Kidney glomerular epithelial cell (primary cell): ENCODE data around the gene MPC1.

Source experiments
- DNase-seq: peaks from one replicate; lab custom pipeline; 2025; lab: John Stamatoyannopoulos, UW

MPC1 gene

DNA sequence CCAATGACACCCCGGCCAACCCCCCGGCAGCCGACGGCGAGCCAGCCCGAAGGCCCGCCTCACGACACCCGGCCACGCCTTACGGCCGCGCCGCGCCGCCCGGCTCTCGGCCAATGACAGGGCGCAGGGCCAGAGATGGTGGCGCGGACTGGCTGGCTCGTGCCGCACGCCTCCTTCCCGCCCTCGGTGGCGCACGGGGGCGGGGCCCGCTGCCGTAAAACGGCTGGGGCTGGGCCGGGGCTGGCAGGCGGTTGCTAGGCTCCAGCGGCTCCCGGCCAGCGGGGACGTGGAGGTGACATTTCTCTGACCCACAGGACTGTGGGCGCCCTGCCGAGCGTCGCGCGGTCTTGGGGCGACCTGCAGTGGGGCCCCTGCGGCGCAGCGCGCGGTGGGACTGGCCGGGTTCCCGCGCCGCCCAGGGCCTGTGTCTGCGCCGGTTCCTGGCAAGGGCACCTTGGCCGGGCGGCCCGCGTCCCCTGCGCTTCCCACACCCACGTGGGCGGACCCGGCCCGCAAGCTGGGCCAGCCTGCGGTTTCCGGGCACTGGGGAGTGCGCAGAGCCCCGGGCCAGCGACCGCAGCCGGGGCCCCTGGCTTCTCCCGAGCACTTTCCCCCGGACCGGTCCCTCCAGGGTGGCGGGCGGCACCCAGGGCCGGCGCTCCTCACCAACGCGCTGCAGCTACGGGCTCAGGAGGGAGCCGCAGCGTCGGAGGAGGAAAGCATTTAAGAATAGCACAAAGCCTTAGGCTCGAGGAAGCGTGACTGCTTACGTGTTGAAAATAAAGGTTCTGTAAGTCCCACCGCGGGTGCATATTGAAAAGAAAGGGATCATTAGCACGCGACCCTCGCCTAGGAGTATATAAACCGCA lies at the start of gene MPC1:
Gene MPC1, minus strand, starts transcription at position 8 of the 869 bp plus-strand sequence. CDS start 64 bp downstream, outside the sequence.
- peak; percentile 88 for DNase-seq

DNA sequence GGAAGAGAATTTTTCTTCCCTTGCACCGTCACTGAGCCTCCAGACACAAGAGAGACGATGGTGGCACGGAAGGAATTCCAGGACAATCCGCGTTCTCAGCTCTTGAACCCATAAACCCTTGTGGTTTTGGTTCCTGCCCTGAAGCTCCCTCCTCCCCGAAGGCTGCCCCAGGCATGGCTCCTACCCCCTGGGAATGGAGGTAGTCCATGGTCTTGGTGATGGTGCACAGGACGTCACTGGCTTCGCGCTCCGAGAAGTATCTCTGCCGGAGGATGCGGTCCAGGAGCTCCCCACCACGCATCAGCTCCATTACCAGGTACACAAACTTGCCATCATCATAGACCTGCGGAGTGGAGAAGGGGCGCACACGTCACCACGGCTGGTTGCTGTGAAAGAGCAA lies 47.5 kb upstream of the MPC1 start:
- no peak for DNase-seq

DNA sequence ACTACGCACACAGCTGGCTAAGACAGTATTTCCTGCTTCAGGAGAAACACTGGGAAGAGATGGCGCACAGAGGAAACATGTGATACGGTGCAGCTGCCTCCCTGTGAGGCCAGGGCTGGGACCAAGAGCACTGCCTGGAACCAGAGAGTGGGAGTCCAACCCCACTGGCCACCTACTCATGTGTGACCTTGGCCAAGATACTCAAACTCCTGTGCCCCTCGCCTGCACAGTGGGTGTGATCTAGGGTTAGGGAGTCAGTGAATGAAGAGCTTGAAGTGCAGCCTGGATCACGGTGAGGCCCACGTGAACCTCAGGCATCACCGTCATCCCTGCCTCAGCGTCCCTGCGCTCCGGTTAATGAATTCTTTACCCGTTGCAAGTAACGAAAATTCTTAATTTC lies 41.7 kb upstream of the MPC1 start:
- no peak for DNase-seq

DNA sequence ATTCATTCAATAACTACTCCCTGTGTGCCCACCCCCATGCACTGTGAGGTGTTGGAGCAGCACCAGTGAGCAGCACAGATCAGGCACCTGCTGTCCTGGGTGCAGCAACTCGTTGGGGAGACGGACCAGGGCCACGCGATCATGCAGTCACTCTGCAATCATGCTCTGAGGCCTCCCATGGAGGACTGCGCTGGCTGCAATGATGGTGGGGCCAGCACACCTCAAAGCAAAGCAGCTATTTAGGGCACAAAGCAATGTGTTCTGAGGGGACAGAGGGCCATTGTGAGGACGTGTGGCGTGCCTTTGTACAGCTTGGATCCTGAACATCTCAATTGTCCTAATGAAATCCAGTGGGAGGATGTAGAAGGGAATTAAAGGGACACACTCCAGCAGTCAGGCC lies 41.0 kb upstream of the MPC1 start:
- no peak for DNase-seq

DNA sequence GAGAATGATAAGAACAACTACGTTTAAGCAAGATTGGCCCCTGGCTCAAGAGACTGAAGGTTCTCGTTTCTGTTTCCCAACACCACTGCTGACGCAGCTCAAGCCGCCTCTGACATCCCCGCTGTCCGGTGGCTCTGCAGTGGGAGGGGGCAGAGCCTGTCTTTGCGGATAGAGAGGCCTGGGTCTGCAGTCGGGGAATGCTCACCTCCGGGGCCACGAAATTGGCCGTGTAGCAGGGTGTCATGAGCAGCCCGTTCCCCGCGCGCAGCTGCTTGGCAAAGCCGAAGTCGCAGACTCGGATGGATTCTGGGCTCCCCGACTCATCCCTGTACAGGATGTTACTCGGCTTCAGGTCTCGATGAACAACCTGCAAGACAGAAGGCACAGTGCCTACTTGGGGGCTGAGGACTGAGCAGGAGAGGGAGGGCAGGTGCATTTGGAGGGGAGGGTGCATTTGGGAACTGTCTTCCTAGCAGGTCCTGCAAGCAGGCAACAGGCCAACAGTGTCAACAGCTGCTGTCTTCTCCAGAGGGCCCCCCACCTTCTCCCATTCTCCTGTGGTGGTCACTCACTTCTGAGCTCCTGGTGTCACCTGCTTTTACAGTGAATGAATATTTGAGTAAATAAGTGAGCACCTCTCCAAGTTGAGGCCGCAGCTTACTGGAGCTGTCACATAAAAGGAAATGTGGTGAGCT lies 40.5 kb upstream of the MPC1 start:
- DNase-seq: no peak

DNA sequence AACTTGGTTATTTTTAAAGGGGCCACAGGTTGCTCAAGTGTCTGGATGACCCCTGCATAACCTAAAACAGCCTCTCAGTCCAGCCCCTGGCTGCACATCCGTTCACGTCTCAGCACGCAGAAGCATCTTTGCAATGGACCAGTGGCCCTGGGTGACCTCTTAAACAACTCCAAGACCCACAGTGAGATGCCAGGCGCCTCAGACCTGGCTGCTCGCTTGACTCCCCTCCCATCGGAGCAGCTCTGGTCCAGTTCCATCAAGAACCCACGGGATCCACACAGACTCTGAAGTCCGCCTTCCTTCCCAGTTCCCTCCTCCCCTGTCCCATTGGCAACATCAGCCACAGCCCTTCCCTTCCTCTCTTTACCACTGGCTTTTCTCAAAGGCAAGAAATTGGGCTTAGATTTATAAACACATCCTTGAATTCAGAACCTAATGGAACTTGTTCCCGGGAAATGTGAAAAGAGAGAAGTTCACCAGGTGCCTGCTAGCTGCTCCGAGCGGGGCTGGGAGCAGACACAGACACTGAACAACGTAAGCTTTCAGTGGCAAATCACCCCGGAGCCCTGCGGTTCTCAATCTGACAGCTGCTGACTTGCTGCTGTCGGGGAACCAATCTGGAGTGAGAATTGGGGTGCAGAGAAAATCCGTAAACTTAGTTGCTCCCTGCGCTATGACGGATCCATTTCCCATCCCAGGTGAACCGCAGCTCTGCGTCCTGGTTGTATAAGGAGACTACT lies 39.6 kb upstream of the MPC1 start:
- no peak for DNase-seq

DNA sequence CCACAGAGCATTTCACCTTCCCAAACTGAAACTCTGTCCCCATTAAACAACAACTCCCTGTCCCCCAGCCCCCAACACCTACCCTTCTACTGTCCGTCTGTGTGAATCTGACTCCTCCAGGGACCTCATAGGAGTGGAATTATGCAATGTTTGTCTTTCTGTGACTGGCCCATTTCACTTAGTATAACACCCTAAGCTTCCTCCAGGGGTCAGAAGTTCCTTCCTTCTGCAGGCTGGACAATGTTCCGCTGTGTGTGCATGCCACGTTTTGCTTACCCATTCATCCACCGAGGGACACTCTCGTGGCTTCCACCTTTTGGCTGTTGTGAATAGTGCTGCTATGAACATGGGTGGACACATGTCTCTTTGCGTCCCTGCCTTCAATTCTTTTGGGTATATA lies 37.6 kb upstream of the MPC1 start:
- no peak for DNase-seq

DNA sequence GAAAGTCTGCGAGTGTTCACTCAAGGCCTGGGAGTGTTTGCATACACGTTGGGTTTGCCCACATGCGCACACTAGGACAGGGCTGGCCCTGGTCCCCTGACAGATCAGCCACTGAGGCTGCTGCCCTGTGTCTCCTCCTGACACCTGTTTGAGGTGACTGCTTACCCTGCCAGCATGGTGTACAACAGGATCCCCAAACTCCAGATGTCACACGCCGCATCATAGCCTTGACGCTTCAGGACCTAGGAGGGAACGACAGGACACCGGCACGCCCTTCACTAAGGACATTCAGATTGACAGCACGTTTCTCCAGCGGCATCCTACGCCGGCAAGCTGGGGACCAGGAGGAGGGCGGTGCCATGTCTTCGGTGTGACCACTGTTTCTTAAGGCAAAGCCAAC lies 37.0 kb upstream of the MPC1 start:
- DNase-seq: no peak

DNA sequence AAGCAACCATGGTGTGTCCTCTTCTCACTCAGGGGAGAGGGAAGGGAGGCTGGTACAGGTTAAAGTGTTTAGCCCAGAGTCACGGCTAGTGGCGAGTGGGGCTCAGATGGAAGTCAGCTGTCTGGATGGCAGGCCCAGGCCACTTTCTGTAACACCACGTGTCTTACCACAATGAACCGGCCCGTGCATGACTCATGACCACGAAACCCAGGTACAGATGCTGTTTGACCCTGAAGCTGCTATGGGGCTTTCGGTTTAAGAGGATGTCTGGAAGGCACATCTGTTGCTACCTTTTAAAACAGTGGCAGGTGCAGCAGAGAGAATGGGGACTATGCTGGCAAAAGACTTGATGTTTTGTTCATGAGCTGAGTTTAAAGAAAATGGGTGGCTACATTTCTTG lies 36.5 kb upstream of the MPC1 start:
- no peak for DNase-seq

DNA sequence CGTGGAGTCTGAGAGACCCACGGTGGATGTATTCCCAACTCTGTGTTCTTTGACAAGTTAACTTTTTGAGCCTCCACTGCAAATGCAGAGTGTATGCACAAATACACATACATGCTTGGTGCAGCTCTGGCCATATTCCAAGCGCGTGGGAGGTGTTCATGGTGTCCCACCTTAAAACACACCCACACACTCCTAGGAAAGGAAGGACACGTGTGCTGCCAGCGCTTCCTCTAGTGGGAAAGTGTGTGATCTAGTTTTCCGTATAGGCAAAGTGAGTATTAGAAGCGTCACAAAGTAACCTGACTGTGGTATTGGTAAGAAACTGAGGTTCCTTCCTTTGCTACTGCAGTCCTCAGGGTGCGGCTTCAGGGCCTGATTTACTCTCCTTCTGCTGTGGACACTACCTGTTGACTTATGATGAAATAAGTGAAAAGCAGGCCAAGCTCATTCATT lies 36.0 kb upstream of the MPC1 start:
- no peak for DNase-seq

DNA sequence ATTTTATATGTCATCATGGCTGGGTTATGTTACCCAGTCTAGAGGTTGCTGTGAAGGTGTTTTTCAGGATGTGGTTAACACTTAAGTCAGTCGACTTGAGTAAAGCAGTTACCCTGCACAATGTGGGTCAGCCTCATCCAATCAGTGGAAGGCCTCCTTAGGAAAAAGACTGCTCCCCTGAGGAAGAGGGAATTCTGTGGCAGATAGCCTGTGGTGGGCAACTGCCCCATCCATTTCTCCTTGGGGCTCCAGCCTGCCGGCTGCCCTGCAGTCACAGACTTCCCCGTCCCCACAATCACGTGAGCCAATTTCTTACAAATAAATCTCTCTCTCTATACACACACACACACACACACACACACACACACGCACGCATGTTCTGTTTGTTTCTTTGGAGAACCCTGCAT lies 34.5 kb upstream of the MPC1 start:
- no peak for DNase-seq

DNA sequence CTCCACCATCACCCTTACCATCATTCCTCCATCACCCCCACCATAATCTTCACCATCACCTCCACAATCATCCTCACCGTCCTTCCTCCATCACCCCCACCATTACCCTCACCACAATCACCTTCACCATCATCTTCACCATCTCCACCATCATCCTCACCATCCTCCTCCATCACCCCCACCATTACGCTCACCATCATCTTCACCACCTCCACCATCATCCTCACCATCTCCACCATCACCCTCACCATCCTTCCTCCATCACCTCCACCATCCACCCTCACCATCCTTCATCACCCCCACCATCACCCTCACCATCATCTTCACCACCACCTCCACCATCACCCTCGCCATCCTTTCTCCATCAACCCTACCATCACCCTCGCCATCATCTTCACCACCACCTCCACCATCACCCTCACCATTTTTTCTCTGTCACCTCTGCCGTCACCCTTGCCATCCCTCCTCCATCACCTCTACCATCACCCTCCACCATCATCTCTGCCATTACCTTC lies 33.1 kb upstream of the MPC1 start:
- DNase-seq: no peak

DNA sequence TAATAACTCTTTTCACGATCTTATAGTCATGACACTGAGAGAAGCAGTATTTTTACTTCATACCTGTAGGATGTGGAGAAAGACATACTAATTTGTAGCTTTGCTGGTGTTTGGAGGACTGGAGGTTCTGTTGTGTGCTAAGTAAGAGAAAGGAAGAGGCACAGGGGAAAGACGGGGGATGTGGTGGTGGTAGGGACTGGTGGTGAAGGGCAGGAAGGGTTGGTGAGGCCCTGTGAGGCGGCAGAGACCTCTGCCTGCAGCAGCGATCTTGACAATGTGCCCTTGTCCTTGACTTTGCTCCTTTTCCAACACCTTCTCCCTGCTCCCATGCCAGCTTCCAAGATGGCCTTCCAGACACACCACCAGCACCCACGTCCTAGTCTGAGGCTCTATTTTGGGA lies 32.6 kb upstream of the MPC1 start:
- DNase-seq: no peak

DNA sequence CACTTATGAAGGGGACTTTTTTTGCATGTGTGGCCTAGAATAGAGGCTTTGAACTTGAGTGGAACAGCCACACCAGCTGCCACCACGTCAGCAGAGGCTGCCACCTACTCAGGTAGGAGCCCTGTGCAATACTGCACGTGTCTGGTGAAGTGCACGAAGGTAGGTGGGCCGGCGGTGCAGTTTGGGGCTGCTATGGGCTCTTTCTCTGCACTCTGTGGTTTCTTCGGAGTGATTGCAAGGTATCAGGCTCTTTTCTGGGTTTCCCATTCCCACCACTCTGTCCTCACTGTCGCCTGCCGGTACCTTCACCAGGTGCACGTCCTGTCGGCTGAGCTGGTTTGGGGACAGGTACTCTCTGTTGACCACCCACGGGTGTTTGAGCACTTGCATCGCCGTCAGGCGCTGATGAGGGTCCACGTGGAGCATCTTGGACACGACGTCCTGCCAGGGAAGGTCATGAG lies 30.8 kb upstream of the MPC1 start:
- DNase-seq: no peak

DNA sequence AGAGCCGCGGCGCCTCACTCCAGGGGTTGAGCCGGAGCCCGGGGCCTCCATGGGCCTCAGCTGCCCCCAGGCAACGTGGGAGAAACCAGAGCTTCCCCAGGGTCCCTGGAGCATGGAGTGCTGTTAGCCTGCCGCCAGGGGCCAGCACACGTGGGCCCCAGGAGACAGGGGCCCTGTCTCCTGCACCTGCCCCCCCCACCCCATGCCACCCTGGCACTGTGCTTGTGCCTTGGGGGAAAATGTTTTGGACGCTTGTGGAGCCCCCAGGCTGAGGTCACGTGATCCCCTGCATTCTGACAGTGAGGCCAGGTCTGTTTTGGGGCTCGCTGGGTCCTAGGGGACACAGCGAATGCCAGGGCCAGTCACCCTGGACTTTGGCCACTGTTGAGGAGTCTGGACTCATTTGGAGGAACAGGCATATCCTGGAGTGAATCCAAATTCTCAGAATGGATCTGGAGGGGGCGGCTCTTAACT lies 30.2 kb upstream of the MPC1 start:
- DNase-seq: no peak

DNA sequence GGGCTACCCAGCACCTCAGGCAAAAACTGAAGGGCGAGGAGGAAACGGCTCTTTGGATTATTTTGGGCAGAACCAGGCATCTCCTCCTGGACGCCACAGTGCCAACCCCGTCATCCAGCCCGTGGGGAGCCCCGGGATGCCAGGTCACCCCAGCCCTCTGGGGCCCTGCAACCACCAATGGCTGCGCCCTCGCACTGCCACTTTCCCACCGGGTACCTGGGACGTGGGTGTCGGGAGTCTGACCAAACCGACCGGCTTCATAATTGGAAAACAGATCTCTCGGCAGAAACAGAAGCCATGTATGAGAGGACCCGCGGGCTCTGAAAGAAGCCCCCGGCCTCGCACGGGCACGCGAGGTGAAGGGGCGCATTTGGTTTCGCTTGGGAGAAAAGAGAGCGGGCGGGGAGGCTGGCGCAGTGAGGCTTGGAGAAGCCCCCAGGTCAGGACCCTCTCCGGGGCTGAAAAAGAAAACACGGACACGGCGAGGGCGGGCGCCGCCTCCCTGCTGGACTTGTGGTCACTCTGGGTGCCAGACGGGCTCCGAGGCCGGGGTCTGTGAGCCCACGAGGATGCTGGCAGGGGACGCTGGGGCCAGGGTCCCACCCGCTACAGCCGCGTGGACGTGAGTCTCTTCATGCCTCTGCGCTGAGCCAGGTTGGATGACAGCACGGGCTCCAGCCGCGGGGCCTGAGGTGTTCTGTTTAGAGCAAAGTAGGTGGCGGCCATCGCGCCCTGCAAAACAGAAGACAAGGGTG lies 29.6 kb upstream of the MPC1 start:
- no peak for DNase-seq

DNA sequence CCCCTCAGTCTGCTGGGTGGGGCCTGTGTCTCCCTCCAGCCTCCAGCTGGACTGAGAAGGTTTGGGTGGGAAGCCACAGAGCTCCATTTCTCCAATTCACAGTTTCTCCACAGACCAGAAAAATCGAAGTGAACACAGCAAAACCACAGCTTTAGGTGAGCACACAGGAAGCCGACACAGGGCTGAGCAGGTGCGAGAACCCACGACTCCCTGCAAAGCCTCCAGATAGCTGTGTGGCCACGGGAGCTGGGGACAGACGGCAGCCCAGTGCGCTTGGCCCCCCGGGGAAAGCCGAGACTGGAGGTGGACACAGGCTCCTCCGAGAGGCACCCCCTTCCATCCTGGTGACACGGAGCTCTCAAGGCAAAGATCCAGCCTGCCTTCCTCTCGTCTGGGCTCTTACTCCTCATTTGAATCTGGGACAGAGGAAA lies 29.0 kb upstream of the MPC1 start:
- no peak for DNase-seq

DNA sequence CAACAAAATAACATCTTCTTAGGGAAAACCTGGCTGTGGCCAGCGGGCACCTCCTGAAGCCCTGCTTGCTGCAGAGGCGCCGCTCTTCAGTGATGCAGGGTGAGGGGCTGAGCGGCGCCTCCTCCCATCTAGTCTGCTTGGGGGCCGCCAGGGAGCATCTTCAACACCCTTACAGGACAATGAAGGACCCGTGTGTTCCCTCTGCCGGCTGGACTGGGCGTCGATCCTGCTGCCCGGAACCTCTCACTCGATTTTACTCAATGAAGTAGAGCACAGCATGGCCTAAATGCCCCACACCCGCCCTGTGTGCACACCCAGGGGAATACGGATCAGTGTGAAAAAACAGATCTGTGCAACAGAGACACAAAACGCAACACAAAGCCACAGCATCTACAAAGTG lies 28.5 kb upstream of the MPC1 start:
- DNase-seq: no peak

DNA sequence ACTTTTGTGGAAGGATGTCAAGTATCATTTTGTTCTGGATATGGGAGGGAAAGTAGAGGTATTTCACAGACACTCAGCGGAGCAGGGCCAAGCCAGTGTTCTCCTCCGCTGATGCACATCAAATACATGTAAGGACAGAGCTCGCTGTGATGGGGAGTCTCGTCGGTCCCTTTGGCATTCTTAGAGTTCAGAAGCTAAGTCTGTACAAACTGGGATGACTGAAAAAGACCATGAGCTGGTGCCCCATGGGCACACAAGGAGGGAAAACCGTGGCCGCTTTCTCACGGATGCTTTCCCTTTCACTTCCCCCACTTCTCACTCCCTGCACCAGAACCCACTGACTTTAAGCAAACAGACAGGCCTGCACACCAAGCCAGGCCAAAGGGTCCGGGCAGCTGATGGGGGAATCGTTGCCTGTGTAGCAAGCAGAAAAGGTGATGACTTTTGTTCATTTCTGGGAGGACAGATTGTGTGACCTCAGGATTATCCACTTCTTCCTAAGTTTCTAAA lies 27.7 kb upstream of the MPC1 start:
- no peak for DNase-seq

DNA sequence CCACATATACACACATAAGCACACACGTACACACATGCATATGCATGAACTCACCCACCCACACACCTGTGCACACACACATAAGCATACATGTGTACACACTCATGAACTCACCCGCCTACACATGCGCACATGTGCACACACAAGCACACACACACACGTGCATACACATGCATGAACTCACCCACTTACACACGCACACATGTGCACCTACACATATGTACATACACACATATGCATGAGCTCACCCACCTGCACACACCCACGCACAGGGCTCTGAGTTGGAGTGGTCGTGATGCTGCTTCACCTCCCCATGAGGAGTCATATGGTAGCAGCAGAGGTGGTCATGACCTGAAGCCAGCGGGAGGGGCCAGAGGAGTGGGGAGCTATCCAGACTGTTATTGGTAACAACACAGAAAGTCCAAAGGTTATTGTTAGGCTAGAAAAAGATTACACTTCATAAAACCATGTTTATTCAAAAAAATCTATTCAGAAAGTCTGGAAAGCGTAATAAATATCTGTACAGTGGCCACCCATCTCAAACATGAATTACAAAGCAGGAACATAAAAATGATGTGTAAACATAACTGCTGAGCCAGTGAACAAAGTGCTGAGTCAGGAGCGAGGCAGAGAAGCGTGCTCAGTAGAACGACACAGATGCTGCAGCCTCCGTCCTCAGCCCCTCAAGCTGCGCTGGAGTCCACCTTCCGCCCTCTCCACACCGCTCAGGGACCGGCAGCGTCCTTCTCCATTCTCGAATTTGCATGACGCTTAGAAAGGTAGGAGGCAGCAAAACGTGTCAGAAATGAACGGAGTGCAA lies 26.4 kb upstream of the MPC1 start:
- DNase-seq: no peak
